ENCODE measurements around the gene COMMD8. TPM values are rescaled to one million over a fixed set of nuclear protein-coding genes. Genes with fewer than 3 reads are reported as not detected.

The COMMD8 gene
- total RNA-seq, 1 experiment from 2014 or later = 28.1 TPM

DNA sequence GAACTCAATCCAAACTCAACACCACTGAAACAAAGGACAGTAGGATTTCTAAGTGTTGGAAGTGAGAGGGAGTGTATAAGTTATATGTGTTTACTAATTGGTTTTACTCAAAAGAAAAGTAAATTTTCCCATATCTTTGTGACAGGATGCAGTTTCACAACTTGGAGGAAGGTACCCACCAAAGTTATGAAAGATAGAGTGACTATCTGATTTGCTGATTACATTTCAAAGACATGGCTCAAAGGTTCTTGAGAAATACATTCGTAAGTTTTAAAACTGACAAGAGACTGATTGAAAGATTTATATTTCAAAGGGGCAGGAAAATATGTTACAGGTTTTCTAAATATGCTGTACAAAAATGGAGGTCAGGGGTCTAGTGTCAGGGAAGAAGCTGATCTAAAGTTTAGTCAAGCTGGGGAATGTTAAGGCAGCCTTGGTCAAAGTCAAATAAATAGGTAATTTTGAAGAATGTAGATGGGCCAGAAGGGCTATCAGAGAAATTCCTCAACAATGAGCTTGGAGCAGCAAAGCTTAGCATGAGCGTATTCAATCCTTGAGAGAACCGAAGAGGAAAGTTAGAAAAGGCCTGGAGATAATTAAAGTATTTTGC lies 9.7 kb upstream of the COMMD8 start:
- no peak for DNase-seq (ENCODE audit: extremely low read depth, low read depth)

DNA sequence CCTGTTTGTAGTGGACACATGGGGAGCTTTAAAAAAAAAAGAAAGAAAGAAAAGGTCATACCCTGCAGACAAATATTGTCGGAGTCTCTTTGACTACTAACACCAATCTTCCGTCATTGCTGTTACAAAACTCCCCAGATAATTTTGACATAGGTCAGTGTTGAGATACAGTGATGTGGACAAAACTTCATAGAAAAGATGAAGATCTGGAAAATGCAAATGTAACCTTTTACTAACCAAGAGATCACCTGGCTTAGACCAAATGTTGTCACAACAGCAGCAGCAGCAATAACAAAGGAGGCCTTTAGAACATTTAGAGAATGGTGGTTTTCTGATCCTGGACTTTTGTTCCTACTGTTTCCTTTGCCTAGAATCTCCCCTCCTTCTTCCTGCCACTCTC lies 8.1 kb upstream of the COMMD8 start:
- no peak for DNase-seq (ENCODE audit: extremely low read depth, low read depth)

DNA sequence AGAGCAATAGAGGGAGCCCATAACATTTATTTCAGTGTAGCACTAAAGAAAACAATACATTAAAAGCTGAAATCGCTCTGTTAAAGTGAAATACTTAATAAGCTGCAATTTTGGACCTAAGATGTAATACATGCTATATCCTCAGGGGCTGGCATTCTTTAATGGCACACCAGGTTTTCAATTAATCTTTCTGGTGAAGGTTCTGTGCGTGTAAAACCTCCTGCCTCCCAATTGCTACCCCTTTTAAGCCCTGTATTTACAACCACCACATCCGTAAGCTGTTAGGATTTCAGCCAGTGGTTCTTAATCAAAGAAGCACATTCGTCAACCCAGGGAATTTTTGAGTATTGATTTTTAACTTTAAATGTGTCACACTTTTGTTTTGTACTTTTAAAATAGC lies 7.6 kb upstream of the COMMD8 start:
- no peak for DNase-seq (ENCODE audit: extremely low read depth, low read depth)

DNA sequence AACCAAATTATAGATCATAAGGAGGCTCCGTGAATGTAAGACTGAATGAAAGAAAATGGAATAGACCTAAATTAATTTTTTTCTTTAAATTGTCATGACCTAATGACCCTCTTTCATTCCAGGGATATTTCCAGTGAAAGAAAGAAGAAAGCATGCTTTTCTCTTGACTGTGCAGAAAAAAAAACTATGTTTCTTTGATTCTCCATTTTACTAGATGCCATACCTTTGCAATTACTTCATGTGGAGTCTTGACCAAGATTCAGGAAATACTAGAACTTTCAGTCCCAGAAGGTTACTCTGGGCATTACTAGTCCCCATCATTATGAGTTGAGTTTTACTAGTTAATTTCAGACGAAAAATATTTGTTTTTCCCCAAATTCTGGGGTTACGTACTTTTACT lies 6.4 kb upstream of the COMMD8 start:
- no peak for DNase-seq (ENCODE audit: extremely low read depth, low read depth)

DNA sequence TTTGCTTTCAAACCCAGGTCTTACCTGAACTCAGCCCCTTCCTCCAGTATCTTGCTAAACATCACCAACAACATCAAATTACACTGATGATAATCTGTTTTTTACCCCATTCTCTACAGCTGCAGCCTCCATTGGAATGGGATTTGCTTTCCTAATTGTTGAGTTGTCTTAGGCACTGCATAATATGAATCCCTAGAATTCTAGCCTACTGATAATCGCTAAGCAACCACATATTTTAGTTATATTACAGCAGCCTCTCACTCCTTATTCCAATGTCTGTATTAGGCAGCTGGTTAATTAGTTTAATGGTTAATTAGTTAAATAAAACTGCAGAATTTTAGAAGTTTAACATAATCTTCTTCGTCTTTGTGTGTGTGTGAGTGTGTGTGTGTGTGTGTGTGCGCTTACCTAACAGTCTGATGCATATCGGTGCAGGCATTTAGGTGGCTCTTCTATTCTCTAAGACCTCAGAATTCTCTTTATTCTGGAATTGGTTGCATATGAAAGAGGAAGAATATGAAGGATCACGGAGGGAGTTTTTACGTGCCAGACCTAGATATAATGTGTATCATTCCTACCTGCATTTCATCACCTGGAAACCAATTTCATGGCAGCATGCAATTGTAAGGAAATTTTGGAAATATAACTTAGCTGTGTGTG lies 5.3 kb upstream of the COMMD8 start:
- no peak for DNase-seq (ENCODE audit: extremely low read depth, low read depth)

DNA sequence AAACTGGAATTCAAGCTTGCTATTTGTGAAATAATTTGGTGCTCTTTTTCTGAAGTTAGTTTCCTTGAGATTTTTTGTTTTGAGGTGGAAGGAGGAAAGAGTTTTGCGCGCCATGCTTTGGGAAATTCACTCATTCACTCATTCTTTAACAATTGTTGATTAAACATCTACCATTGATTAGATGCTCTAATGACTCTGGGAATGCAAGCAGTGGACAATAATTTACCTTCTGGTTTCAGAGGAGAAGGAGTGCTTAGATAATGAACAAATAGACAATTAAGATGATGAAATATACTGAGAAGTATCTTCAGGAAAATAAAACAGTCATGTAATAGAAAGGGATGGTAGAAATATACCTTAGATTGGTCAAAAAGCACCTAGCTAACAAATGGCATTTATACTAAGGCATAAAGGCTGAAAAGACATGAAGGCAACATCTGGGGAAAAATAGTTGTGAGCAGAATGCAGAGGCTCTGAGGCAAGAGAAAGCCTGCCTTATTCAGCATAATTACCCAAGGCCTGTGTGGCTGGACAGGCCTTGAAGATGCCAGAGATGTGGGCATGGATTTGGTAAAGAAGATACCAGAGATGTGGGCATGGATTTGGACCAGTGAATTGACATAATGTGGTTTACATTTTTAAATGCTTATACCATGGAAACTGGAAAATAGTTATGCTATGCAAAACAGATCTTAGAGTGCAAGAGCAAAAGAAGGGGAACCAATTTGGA lies 2.7 kb upstream of the COMMD8 start:
- no peak for DNase-seq (ENCODE audit: extremely low read depth, low read depth)

DNA sequence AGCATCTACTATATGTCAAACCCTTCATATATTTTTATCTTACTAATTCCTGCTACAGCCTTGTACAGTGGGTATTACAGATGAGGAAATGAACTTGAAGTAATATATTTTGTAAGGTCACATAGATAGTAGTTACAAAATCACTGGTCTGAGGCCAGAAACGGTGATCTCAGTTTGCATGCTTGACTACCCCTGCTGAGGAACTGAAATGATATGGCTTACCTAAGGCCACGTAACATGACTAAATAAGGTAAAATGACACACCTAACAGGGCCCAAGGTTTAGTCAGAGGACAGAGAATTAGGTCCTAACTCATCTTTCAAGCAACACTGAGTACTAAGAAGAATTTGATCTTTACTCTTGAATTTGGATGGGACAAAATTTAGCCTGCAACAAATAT lies 1.5 kb upstream of the COMMD8 start:
- DNase-seq (ENCODE audit: extremely low read depth, low read depth) = no peak

DNA sequence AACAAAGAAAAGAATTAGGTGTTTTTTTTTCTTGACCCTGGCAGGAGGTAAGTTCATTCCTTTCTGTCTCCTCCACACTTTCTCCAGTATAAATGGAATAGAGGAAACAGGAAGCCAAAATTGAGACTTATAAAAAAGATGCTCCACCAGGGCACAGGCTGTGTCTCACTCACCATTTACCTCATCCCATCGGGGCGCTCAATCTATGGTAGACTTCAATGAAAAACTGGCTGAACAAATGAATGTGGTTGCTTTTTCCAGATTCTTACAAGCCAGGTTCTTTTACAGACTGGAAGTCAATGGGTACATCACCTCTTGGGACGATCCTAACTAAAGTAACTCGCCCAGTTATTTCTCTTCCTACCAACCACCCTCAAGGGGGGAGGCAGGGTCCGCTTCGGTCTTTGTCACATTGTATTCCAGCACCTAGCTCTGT lies 685 bp downstream of the COMMD8 start:
- no peak for DNase-seq (ENCODE audit: extremely low read depth, low read depth)

DNA sequence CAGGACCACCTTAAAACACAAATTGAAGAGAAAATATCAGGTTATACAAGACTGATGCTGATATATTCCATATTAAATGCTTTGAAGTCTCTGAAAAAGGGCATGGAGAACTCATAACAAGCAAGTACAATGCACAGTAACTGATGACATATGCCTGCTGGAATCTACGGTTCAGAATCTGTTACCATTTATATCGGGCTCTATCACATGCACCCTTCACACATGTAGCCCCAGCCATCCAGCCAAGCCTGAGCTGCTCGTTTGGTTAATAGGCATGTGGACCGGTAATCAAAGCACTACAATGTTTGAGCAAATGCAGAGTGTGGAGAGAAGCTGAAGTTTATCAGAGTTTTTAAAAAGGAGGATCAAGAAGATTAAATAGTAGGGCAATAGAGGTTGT lies 11.8 kb downstream of the COMMD8 start:
- no peak for DNase-seq (ENCODE audit: extremely low read depth, low read depth)

DNA sequence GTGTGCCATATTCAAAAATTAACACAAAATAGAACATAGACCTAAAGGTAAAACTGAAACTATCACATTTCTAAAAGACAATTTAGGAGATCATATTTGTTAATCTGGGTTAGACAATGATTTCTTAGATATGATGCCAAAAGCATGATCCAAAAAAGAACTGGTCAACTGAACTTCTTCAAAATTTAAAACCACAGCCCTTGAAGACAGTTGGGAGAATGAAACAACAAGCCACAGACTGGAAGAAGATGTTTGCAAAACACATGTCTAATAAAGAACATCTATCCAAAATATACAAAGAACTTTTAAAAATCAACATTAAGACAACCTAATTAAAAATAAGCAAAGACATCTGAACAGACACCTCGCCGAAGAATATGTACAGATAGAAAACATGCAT lies 19.5 kb downstream of the COMMD8 start:
- DNase-seq (ENCODE audit: extremely low read depth, low read depth) = no peak

DNA sequence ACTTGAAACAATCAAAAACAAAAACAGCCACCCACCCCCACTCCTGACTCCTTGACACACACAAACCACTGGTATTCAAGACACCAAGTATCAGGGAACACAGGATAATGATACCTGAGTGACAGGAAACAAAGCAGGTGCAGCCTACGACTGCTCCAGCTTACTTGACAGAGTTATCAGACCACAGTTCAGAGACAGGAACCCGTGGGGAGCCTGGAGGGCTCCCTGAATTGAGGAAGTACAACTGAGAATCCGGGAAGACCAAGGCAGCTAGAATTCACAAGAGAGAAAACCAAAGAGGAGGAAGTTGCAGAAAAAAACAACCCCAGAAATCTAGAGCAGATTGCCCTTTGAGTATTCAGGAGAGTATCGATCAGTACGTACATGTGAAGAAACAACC lies 20.5 kb downstream of the COMMD8 start:
- DNase-seq (ENCODE audit: extremely low read depth, low read depth) = no peak

DNA sequence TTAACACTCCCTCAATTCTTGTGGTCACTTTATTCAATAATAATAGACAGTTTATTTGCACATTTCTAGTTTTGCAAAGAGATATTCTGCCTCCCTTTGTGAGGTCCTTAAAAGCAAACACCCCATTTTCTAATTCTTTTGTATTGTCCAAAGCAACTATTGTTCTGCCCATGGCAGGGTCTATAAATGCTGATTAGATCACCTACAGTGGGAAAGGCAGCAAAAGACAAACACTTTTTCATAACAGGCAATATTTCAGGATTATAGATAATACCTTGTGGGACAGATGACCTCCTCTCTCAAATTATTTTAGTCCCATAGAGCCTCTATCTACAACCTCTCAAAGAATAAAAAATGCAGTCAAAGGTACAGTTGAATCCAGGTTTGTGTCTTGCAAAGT lies 28.6 kb downstream of the COMMD8 start:
- no peak for DNase-seq (ENCODE audit: extremely low read depth, low read depth)

DNA sequence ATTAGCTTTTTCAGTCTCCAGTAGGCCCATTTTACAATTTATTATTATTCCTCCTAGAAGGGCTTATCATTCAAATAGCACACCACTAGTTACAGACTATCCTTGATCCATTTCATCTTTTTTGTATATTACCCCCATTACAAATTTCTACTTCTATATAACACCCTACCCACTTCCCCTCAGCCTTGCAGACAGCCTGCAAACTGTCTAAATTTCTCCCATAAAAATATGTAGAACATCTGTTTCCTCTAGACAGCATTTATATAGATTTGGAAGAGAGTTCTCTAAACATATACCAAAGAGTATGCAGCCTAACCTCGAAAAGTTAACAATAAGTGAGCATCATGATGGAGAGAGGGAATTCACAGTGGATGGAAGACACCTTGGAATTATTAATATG lies 30.8 kb downstream of the COMMD8 start:
- no peak for DNase-seq (ENCODE audit: extremely low read depth, low read depth)

DNA sequence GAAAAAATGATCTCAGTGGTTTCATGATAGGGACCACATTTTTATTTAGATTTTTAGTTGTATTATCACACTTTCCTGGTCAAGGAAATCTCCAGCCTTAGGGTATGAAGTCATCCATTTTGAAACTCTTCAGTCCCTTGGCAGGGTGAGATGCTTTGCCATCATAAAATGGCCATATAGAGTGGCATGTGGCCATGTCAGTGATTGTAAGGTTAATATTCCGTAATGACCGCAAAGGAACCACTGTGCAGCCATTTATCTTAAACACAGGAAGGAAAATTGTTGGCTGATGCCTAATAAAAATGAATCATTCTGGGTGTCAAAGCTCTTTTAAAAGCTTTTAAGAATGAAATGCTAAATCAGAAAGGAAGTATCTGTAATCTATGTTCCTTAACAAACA lies 35.6 kb downstream of the COMMD8 start:
- DNase-seq (ENCODE audit: extremely low read depth, low read depth) = no peak

DNA sequence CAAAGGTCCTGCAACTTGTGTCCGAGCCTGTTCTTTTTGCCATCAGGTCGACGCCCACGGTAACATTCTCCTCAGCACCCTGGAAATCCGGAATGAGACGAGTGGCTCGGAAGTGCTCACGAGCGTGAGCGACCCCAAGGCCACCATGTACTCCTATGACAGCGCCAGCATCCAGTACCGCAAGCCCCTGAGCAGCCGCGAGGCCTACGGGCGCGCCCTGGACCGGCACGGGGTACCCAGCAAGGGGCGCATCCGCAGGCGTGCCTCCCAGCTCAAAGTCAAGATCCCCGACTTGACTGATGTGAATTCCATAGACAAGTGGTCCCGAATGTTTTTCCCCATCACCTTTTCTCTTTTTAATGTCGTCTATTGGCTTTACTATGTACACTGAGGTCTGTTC lies 37.9 kb downstream of the COMMD8 start:
- no peak for DNase-seq (ENCODE audit: extremely low read depth, low read depth)

DNA sequence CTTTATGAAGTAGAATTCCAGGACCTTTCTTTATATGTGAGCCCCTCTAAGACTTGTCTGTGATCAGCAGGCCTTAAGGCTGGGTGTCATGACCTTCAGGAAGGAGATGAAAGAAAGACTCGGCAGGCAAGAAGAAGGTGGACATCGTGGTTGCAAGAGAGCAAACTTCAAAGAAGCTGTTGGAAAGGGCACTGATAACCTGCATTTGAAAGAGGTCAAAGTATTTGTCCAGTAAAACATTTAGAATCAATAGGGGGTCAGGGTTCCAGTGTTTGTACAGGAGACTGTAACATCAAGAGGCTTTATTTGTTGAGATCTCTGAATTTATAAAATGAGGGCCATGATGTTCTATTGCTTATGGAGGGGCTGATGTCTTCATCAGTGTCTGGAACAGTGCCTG lies 44.2 kb downstream of the COMMD8 start:
- DNase-seq (ENCODE audit: extremely low read depth, low read depth) = no peak

DNA sequence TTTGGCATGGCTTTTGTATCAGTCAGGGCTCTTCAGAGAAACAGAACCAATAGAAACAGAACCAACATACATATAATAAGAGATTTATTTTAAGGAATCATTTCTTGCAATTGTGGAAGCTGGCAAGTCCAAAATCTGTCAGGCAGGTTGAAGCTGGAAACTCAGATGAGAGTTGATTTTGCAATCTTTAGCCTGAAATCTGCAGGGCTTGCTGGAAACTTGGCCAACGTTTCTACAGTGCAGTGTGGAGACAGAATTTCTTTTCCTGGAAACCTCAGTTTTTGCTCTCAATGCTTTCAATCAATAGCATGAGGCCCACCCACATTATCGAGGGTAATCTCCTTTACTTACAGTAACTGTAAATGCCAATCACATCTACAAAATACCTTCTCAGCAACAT lies 45.4 kb downstream of the COMMD8 start:
- DNase-seq (ENCODE audit: extremely low read depth, low read depth) = no peak

DNA sequence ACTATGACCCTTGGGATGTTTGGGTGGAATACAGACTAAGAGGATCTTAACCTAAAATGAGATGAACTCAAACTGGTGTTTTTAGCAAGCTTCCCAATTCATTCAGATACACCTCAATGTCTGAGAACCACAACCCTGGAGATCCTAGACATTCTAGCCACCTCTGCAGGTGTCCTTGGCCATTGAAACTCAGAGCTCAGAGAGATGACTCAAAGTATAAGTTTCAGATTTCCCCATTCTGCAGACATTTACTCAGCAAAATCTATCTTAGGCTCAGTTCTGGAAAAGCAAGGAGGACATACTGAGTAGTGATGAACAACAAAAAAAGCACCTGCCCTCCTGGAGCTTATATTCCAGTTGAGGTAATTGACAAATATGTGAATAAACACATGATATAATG lies 47.8 kb downstream of the COMMD8 start:
- no peak for DNase-seq (ENCODE audit: extremely low read depth, low read depth)

DNA sequence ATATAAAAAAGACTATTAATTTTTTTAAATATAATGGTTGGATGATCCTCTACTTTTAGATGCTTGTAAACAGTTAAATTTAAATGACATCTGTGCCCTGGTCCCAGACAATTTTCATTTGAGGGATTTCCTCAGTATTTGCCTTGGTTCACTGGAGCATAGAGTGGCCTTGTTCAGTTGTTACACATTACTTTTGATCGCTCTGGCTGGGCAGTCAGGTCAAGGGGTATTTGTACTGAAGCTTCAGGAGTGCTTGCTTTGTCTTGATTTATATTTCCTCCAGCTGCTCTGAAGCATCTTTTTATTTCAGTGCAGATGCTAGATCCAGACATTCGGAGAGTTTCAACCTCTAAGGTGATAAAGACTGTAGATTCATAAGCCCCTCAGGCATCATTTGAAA lies 50.0 kb downstream of the COMMD8 start:
- no peak for DNase-seq (ENCODE audit: extremely low read depth, low read depth)

DNA sequence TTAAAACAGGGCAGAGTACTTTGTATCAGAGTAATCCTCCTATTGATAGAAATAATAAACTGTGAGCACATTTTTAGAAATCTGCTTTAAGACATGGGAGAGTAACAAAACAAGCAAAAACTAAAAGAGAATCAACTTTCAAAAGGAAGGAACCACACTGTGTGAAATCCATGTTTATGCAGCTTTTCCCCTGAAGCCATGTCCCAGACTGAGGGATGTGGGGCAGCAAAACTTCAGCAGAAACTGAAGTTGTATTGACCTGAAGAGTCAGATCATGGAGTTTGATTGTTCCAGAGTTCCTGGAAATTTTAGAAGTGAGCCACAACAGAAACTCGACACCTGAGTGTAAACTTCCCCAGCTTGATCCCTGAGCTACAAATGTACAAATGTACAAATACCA lies 53.2 kb downstream of the COMMD8 start:
- DNase-seq (ENCODE audit: extremely low read depth, low read depth) = no peak

DNA sequence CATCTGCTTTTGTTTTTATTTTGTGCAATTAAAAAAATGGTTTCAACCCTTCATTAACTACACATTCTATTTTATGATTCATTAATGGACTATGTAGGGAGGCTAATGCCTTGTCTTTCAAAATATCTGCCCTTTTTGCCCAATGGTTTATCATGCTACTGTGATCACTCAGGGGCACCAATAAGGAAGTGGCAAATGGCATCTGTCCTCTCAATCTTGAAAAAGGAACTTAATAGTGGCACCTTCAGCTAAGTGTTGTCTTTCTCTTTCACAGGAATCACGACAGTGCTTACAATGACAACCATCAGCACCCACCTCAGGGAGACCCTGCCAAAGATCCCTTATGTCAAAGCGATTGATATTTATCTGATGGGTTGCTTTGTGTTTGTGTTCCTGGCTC lies 57.1 kb downstream of the COMMD8 start:
- no peak for DNase-seq (ENCODE audit: extremely low read depth, low read depth)
